GM21717 (cell line): ENCODE measurements around the gene THG1L.
"Not testable (repeated sequence)": the region's sequence is repeated elsewhere in the genome, so short reads cannot be mapped to it uniquely, and the experiment has no call there.

Experiments
- ATAC-seq: cut with Tn5 transposase; IDR thresholded peaks from one replicate; pipeline ENCODE4 v1.9.1; 2021; ENCODE audit warnings: mild to moderate bottlenecking, moderate library complexity; ENCODE audit not compliant: unreplicated experiment

THG1L gene

DNA sequence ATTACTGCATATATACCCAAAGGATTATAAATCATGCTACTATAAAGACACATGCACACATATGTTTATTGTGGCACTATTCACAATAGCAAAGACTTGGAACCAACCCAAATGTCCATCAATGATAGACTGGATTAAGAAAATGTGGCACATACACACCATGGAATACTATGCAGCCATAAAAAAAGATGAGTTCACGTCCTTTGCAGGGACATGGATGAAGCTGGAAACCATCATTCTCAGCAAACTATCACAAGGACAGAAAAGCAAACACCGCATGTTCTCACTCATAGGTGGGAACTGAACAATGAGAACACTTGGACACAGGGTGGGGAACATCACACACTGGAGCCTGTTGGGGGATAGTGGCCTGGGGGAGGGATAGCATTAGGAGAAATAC lies 4.6 kb upstream of the THG1L start:
- ATAC-seq = not testable (repeated sequence)

DNA sequence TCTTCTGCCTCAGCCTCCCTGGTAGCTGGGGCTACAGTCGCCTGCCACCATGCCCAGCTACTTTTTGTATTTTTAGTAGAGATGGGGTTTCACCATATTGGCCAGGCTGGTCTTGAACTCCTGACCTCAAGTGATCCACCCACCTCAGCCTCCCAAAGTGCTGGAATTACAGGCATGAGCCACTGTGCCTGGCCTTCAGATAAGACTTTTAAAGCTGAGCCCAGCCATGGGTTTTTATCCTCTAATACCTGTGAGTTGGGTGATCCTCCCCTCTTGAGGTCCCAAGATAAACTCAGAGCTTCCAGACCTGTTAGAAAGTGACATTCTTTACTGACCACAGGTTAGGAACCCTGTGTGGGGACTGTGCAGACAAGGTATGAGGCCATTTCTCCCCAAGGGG lies 3.4 kb upstream of the THG1L start:
- not testable (repeated sequence) for ATAC-seq

DNA sequence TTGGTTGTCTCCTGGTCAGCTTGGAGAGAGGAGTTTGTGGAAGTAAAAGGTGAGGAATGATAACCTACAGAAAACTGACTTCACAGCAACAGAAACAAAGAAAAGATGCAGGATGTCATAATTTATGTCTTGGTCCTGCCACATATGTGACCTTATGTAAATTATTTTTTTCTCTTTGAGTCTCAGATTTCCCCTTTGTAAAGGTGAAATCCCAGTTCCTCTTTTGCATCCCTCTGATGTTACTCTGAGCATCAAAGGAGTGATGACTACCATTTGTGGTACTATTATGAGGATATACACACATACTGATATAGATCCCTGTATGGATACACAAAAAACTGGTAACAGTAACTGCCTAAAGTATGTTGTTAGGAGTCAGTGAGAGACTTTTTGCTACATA lies 1.4 kb upstream of the THG1L start:
- peak; percentile 78 for ATAC-seq

DNA sequence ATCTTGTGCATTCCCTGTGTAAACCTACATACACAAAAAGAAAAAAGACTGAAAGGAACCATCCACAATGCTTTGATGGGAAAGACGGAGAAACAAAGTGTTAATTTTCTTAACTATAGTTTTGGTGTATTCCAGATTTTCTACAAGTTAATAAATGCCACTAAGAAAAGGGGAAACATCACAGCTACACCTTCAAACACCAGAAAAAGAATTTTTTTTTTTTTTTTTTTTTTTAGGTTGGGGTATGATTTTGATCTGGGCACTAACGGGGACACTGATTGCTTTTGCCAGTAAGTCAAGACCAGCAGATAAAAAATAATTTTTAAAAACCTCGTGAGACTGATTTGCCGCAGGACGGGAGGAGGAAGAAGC lies 334 bp upstream of the THG1L start:
- no peak for ATAC-seq

DNA sequence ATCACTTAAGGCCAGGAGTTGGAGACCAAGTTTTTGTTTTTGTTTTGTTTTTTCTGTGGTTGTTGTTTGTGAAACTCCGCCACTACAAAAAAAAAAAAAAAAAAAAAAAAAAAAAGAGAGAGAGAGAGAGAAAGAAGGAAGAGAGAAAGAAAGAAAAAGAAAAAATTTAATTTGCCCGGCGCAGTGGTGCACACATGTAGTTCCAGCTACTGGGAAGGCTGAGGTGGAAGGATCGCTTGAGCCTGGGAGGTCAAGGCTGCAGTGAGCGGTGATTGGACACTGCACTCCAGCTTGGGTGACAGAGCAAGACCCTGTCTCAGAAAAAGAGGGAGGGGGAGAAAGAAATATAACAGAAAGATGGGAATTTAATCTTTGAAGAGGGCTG lies 902 bp downstream of the THG1L start:
- ATAC-seq = no peak

DNA sequence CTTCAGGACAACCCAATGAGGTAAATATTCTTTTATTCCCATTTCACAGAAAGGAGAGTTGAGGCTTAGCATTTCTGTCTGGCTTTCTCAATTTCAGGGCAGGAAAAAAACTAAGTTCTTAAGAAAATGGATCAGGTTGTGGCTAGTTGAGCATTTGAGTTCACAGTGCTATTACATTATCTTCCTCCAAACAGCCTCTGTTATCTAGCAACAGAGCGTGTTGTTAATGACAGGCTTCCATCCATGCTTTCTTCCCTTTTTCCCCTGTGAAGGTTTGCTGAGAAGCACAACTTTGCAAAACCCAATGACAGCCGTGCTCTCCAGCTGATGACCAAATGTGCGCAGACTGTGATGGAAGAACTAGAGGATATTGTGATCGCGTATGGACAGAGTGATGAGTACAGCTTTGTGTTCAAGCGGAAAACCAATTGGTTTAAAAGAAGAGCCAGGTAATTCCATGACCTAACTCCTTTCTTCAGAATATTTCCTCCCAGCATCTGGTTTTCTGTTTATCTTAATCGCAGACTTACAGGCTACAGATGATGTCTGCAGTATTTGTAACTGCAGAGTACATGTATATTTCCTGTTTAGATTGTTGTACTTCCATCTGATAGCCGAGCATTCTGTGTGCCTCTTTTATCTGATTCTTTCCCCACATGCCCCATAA lies 1.5 kb downstream of the THG1L start:
- no peak for ATAC-seq

DNA sequence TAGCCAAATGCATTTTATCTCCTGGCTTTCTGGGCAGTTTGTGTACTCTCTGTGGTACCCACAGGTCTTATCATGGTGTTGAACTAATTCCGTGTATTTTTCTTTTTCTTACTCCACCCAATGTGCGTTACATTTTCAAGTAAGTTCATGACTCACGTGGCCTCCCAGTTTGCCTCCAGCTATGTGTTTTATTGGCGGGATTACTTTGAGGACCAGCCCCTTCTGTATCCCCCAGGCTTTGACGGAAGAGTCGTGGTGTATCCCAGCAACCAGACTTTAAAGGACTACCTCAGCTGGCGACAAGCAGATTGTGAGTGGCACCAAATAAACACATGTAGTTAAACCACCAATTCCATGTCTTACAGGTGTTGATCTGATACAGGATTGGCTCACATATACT lies 3.2 kb downstream of the THG1L start:
- ATAC-seq = no peak

DNA sequence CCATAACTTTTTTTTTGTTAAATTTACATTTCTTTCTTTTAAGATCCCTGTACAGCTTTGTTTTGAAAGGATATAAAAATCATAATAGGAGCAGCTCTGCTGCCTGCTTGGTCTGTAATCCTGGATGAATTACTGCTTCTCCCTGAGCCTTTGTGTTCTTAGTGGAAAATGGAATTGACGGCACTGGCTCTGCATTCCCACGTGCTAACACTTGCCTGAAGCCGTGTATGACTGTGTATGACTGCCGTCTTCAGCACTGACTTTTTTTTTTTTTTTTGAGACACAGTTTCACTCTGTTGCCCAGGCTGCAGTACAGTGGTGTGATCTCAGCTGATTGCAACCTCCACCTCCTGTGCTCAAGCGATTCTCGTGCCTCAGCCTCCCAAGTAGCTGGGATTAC lies 4.8 kb downstream of the THG1L start:
- ATAC-seq = no peak

DNA sequence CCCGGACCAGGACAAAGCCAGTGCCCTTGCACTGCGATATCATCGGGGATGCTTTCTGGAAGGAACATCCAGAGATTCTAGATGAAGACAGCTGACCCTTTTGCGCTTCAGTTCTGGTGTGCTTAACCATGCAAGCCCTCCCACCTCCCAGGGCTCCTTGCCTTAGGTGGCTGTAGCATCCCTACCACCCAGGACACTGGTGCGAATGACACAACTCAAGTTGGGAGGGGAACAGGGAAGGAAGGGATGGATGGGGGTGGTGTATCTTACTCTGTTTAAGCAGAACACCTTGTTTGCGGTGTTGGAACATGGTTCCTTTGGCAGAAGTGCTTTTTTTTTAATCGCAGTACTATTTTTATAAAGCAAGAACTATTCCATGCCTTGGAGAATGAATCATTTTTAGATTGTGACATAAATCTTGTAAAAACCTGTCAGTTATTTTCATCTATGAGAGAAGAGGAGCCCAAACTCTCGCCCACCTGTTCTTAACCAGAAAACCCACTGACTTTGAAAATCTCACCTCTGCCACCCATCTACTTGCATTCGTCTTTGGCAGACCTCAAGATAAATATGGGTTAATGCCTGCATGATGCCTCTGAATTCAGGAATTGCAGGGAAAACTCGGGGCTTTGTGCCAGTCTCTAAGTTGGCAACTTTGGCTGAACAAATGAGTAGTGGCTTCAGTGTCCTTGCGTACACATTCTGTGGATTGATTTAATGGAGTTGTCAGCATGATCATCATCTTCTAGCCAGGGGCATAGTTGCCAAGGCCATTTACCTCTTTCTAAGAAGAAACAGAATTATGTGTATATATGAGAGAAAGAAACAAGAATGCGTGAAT lies 8.4 kb downstream of the THG1L start:
- ATAC-seq = no peak

DNA sequence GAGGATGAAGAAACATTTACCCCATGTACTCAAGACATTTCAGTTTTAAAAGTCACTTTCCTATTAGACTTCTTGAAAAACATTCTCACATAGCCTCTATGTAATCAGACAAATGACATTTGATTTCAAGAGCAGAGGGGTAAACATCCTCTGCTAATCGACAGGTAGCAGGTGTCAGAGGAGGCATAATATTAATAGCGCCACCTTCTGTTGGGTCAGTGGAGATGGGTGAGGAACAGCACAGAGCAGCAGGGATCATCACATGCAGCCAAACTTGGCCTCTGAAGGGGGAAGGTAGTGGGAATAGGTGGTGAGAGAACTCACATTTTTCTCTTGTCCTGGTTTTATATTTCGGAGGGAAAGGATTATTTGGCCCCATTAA lies 9.0 kb downstream of the THG1L start:
- no peak for ATAC-seq

DNA sequence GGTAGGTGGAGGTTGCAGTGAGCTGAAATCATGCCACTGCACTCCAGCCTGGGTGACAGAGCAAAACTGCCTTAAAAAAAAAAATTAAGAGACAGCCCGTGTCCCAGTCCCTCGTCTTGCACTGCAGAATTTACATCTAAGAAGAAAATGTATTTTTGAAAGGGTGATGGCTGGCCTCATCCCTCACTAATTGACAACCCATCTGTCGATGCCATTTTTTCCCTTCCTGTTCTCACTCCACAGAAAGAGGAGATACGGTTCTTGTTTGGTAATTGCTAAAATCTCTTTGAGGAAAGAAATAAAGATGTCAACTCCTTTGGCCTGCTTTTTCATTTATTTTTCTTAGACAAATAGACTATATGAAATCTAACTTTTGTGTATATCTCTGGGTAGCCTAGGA lies 9.9 kb downstream of the THG1L start:
- no peak for ATAC-seq

DNA sequence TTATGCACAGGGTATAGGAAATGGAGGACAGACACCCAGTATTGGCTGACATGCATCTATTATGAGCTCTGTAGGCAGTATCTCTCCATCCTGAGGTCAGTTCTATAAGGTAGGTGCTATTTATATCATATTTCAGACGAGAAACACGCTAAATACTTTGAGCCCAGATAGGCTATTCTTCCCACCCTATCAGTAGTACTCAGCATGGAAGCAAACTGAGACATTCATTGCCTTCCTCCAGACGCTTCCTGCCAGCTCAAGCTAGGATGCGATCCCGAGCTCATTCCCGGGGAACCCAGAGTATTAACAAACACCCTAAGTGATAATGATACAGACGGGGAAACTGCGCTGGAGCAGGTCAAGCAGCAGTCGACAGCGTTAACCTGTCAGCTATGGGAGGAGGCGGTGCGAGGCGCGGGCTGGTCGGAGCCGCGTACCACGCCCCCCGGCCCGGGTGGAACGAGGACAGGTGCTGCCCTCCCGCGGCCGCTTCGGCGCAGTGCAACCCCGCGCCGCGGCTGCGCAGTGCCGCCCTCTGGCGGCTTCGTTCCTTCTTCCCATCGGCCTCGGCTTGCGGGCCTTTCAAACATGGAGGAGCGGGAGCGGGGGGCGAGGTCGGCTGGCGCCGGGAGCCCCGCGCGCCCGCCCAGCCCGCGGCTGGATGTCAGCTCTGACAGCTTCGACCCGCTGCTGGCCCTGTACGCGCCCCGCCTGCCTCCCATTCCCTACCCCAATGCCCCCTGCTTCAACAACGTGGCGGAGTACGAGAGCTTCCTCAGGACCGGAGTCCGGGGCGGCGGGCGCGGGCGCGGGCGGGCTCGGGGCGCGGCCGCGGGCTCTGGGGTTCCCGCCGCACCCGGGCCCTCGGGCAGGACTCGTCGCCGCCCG lies 12.2 kb downstream of the THG1L start, which contains the start of gene LSM11:
LSM11 (plus strand) TSS at position 550 of the 888 bp plus-strand sequence; CDS start at position 589, 39 bp downstream.
- peak; percentile 91 for ATAC-seq

DNA sequence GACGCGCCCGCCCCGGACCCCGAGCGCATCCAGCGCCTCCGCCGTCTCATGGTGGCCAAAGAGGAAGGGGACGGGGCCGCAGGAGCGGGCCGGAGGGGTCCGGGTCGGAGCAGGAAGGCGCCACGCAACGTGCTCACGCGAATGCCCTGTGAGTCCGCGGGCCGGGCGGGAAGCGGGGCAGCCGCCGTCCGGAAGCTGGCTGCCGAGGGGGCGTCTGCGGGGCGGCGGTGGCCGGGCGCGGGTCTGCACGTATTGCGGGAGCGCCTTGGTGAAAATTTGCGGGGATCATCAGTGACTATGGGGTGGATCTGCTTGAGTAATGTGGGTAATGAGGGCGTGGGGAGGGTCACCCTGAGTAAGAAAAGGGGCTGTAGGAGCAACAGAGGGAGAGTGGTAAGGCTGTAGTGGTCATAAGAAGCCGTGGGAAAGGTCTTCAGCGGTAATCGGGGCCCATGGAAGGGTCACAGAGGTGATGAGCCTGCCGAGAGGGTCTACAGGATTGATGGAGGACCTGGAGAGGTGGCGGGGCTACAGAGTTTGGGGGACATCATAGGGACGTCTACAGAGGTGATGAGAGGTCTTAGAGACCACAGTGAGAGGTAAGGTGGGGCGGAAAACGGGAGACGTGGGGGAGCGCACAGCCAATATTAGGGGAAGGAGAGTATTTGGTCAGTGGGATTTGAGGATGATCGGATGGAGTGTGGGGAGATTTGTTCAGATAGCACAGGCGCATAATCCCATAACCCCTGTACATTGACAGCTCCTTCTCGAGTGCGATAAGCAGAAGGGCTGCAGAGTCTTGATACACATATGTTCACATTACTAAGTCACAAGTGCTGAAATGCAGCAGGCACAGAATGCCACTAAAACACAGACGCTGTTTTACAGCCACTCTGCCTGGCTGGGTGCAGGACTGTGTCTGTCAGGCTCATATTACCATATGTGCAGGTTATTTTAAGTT lies 13.1 kb downstream of the THG1L start:
- ATAC-seq = peak; percentile 28

DNA sequence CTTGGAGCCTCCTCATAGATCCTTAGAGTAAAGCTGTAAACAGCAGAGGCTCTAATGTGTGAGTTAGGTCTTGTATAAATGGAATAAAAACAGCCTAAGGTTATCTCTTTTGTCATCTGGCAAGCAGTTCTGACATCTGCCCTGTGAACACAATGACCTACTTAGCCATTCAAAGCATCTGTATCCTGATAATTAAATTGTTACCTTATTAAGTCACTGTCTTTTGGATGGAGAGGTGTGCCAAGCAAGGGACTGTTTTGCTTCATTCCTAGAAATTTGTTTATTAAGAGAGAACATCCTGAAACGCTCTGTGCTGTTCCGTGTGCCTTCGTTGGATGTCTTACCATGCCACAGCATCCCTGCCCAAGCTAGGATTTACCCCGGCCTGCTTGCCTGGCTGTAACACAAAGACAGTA lies 13.8 kb downstream of the THG1L start:
- no peak for ATAC-seq

DNA sequence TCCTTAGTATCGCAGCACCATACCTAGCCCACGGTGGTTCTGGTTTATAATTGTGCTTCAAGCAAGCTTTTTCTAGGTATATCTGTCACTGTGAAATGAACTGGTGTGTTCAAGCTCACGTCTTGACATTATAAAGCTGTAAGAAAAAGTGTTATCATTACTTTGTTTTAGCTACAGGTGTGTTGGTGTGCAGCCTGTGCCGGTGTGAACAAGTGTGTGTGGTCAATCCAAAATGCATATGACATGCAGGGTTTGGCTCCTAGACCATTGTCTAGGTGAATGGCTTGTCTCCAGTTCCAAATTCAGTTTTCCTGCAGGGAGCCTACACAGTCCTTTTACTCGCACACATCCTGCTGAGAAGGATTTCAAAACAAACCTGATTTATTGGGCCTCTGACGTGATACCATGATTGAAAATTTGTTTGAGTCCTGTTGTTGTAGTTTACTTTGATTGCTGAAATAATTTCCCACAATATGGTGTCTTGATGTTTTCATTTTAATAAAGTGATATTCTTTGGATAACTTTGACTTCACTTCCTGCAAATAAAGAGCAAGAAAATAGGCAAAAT lies 16.0 kb downstream of the THG1L start:
- no peak for ATAC-seq

DNA sequence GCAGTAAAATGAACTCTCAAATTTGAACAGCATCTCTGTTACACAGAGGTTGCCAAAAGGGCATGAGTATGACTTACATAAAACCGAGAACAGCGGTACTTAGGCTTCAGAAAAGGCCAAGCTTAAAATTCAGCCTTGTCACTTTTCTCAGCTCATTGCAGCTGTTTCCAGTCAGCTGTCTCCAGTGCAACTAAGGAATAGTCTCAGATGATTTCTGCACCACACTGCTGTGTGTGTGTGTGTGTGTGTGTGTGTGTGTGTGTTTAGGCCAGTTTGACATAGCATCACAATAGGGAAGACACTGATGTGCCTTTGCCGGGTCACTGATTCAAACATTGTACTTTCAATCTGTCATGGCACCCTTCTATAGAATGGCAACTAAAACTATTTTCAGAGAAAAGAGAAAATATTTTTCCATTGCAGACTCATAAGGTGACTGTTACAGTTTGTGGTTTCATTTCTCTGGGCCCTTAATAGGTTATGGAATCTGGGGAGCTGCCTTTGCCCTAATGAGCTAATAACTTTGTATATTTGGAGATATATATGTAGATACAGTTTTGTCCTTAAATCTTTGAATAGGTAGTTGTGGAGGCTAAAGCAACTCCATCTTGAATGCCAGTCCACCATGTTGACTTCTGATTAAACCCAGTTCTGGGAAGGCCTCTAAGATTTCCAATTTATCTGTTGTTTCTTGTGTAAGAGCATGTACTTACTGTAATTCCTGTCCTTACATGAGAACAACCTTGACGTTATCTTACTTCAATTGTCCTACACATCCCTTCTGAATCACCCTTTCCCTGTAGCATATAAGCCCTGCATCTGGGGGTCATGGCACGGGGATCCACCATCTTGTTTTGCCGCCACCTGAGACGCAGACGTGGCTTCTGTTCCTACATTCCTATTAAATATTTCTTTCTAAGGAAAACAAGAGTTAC lies 16.8 kb downstream of the THG1L start:
- ATAC-seq = no peak

DNA sequence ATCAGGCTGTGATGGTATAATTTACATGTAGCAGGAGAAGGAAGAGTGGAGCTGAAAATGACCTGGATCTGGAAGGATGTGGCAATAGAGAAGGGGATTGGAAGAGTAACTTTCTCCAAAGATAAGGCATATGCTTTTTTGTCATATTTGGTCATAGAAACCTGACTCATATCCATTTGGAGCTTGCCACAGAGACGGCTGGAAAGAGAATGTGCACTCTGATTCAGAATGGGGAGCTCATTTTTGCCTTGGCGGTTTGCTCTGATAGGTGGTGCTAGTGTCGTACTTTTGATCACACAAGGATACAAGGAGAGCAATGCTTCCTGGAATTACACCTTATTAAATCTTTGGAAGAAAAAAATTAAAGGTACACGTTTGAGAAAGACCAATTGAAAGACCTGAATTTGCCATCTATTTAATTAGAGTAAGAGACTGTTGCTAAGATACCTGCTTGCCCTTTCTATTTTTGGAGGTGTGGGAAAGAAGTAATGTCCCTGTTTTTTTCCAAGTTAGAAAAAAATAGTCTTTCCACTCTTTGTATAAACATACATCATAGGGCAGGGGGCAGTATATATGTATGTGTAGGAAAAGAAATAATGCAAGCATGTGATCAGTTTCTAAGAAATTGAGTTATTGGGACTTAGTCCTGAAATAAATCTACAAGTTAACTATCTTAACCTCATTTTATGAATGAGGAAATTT lies 17.7 kb downstream of the THG1L start:
- no peak for ATAC-seq

DNA sequence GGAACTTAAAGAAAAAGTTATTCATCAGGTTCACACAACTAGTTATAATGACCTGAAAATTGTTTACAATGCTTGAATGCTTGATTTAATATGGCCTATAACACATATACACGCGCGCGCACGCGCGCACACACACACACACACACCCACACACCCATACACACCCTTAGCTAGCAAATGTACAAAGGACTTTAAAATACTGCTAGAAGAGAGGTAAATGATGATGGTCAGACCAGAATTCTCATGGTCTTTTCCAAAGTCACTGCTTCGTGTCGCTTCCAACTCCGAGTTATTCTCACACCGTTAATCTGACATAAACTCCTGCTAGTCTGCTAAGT lies 18.2 kb downstream of the THG1L start:
- ATAC-seq = no peak
